Stomach (tissue), 4 donors: ENCODE results near the gene MYL9.

Experiments
- POLR2A ChIP-seq, 4 donors: fragments of 450-650 bp; IDR thresholded peaks; one replicate each; pipeline ENCODE4 v1.6.1; 2016; ENCODE audit warnings: antibody characterized with exemption in 4 of 4, control low read depth in 2 of 4, mild to moderate bottlenecking in 1 of 4, moderate library complexity in 1 of 4
- TF ChIP-seq, protein P1 (sequence below), 7 experiments: fragments of 450-650 bp in 4 of 7; fragments of 200-600 bp in 3 of 7; sonication (generic) in 3 of 7; IDR thresholded peaks; one replicate each; pipeline ENCODE4 v1.5.1; 2016 to 2019; ENCODE audit warnings: antibody characterized with exemption in 7 of 7, control low read depth in 2 of 7, mild to moderate bottlenecking in 1 of 7

DNA sequence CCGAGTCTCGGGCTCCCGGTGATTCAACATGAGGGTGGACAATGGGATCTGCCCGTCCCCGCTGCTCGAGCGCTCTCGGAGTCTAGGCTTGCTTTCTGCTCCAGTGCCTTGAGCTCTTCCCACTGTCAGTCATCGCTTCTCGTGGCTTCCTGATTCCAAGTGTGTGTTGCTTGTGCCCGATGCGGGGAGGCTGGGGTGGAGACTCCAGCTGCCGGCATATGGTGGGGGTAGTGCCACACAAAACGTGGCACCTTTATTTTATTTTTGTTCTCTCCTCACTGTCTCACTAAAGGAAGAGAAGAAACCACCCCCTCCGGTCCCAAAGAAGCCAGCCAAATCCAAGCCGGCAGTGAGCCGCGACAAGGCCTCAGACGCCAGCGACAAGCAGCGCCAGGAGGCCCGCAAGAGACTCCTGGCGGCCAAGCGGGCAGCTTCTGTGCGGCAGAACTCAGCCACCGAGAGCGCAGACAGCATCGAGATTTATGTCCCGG is 14.8 kb upstream of the MYL9 start:
- TF ChIP-seq POLR2A (IDR thresholded peaks at IDR 0.05): no peak
- TF ChIP-seq, protein P1, sequence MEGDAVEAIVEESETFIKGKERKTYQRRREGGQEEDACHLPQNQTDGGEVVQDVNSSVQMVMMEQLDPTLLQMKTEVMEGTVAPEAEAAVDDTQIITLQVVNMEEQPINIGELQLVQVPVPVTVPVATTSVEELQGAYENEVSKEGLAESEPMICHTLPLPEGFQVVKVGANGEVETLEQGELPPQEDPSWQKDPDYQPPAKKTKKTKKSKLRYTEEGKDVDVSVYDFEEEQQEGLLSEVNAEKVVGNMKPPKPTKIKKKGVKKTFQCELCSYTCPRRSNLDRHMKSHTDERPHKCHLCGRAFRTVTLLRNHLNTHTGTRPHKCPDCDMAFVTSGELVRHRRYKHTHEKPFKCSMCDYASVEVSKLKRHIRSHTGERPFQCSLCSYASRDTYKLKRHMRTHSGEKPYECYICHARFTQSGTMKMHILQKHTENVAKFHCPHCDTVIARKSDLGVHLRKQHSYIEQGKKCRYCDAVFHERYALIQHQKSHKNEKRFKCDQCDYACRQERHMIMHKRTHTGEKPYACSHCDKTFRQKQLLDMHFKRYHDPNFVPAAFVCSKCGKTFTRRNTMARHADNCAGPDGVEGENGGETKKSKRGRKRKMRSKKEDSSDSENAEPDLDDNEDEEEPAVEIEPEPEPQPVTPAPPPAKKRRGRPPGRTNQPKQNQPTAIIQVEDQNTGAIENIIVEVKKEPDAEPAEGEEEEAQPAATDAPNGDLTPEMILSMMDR (IDR thresholded peaks at IDR 0.05): no peak
